BJ (cell line): ENCODE data around the gene PJA1. TPM values are rescaled to one million over a fixed set of nuclear protein-coding genes. Genes with fewer than 3 reads are reported as not detected.

Experiments used
- CTCF ChIA-PET: fragments of 350-600 bp; formaldehyde crosslinking; extraction: SDS; loops from one replicate; lab custom pipeline; 2021; ENCODE audit warnings: antibody characterized with exemption, inconsistent platforms; lab: Yijun Ruan, JAX
- POLR2A ChIA-PET: fragments of 300-600 bp; sonication (Branson Sonifier 250); formaldehyde crosslinking; extraction: SDS; loops from one replicate; lab custom pipeline; 2021; ENCODE audit warnings: antibody characterized with exemption; lab: Charles Lee
- DNase-seq: peaks from one replicate; pipeline ENCODE4 v3.0.0-alpha.2; 2011; ENCODE audit warnings: low read depth
- H3K27me3 ChIP-seq: 2 replicates; pipeline ENCODE4 v1.6.0; 2011; ENCODE audit warnings: low read length; ENCODE audit not compliant: control insufficient read depth, insufficient read depth
- H3K36me3 ChIP-seq: 2 replicates; pipeline ENCODE4 v1.5.1; 2011; ENCODE audit warnings: low read length; ENCODE audit not compliant: control insufficient read depth, insufficient read depth
- H3K4me3 ChIP-seq: 2 replicates; pipeline ENCODE4 v1.5.1; 2011; ENCODE audit warnings: low read depth, mild to moderate bottlenecking, control low read depth, low read length
- polyA plus RNA-seq: library from polyadenylated mRNA; depleted of rRNA; stranded (reverse); fragments of >200 nt; gene quantifications from 2 replicates; pipeline ENCODE4 v1.2.3, GENCODE V29; 2011
- TF ChIP-seq, protein P1 (sequence below): IDR thresholded peaks from 2 replicates; pipeline ENCODE4 v1.5.1; 2011; ENCODE audit warnings: low read depth, mild to moderate bottlenecking, control low read depth, inconsistent platforms, low read length, moderate library complexity; ENCODE audit not compliant: insufficient read depth

The PJA1 gene
- polyA plus RNA-seq, 1 experiment, result 20.2 TPM

DNA sequence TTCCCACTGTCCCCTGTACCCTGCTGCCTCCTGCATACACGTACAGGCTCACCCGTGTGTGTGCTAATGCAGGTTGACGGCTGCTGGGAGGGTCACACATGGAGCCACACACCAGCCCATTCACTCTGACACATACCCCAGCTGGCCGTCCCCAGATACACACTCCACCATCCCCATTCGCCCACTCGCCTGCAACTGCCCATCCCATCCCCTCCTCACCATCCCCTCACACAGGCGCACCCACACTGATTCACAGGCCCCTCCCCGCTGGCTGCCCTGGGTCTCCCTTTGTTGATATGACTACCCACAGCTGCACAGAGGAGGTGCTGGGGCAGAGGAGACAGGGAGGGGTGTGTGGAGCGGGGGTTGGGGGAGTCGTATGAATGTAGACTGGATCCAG, 25.7 kb downstream of the PJA1 start:
- CTCF ChIA-PET, result interaction anchor here (1.4 kb wide), 1 partner anchor 83 kb away, joined by 3 read pairs; no protein-coding TSS in a partner anchor
- DNase-seq, result no peak
- TF ChIP-seq, protein P1, sequence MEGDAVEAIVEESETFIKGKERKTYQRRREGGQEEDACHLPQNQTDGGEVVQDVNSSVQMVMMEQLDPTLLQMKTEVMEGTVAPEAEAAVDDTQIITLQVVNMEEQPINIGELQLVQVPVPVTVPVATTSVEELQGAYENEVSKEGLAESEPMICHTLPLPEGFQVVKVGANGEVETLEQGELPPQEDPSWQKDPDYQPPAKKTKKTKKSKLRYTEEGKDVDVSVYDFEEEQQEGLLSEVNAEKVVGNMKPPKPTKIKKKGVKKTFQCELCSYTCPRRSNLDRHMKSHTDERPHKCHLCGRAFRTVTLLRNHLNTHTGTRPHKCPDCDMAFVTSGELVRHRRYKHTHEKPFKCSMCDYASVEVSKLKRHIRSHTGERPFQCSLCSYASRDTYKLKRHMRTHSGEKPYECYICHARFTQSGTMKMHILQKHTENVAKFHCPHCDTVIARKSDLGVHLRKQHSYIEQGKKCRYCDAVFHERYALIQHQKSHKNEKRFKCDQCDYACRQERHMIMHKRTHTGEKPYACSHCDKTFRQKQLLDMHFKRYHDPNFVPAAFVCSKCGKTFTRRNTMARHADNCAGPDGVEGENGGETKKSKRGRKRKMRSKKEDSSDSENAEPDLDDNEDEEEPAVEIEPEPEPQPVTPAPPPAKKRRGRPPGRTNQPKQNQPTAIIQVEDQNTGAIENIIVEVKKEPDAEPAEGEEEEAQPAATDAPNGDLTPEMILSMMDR, result no peak
- POLR2A ChIA-PET, result no interaction called here
- no peaks in the 10 kb centered on the region for H3K27me3 ChIP-seq
- no peaks in the 10 kb centered on the region for H3K36me3 ChIP-seq
- no peak overlapping the region for H3K4me3 ChIP-seq

DNA sequence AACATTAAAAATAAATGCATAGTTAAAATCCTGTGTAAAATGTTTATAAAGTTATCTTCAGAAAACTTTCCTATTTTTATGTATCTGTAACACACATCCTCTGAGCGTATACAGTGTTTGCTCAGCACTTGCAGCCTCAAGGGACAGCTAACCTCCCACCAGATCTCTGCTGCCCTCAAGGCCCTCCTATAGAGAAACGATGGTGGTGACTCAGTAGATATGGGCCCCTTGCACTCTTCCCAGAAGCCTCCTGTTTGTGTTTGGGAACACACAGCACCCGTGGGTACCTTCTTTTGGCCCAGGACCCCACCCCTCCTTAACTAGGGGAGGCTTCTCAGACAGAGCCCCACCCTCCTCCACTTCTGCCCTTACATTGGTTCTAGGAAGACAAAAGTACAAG, 26.7 kb downstream of the PJA1 start:
- TF ChIP-seq, protein P1, result no peak
- Histone ChIP-seq H3K36me3 (no peaks in the 10 kb centered on the region), H3K27me3 (no peaks in the 10 kb centered on the region), H3K4me3 (no peak overlapping the region)
- ChIA-PET CTCF (no interaction called here), POLR2A (interaction anchor here (2.2 kb wide), 1 partner anchor 310 kb away, joined by 7 read pairs; the partner anchor contains the start of gene EFNB1)
- no peak for DNase-seq

DNA sequence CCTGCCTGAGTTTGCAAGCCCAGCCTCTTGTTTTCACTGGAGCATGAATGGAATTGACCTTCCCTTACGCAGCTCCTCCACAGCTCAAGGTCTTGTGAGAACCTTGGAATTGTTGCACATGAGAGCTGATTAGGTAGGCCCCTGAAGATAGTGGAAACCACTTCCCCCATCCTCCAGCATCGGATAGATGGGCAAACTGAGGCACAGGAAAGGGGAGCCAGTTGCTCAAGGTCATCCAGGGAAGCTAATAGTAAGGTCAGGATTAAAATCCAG, 27.2 kb downstream of the PJA1 start:
- no peaks in the 10 kb centered on the region for H3K36me3 ChIP-seq
- H3K4me3 ChIP-seq, result no peak overlapping the region
- DNase-seq, result no peak
- ChIA-PET CTCF (interaction anchor here (1.3 kb wide), 1 partner anchor 84 kb away, joined by 6 read pairs; no protein-coding TSS in a partner anchor), POLR2A (interaction anchor here (0.7 to 2.2 kb wide), 3 partner anchors 9 to 310 kb away, joined by 4 to 7 read pairs (median 6); partner anchors contain the start of gene EFNB1)
- TF ChIP-seq, protein P1, result no peak
- no peaks in the 10 kb centered on the region for H3K27me3 ChIP-seq

DNA sequence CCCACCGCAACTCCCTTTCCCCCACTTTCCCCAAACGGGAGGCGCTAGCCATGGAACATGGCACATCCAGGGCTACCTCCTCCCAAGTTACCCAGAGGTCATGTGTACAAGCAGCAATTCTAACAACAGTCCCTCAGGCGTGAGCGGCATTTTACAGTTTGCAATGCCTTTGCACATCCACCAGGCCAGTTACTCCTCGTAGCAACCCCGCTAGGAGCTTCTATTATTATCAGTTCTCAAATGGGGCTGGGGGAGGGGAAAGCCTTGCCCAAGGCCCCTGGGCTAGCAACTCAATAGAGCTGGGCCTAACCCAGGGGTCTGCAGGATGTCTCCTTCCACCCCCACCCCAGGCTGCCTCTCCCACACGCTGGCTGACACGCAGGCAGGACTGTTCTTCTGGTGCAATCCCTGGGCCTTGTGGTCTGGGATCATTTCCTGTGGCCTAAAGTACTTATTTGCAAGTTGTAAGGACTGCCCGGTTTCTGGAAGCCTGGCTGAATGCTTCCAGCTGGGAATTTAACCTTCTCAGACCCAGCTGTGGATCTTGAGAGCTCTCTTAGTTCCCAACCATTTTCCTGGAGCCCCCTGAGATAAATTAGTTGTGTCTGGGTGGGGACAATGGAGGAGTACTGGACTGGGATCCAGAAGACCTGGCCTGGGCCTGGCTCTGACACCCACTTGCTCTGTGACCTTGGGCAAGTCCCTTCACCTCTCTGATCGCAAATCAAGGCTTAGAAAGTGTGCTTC, 27.7 kb downstream of the PJA1 start:
- ChIA-PET CTCF (interaction anchor here (1.2 to 1.3 kb wide), 2 partner anchors 84 to 310 kb away, joined by 3 to 6 read pairs; no protein-coding TSS in a partner anchor), POLR2A (interaction anchor here (0.7 to 2.2 kb wide), 3 partner anchors 9 to 309 kb away, joined by 4 to 7 read pairs (median 6); partner anchors contain the start of gene EFNB1)
- no peaks in the 10 kb centered on the region for H3K27me3 ChIP-seq
- DNase-seq, result no peak
- no peaks in the 10 kb centered on the region for H3K36me3 ChIP-seq
- no peak overlapping the region for H3K4me3 ChIP-seq
- TF ChIP-seq, protein P1, result 0 out of 2 replicates have a peak, but pooled peaks have one; percentile 4

DNA sequence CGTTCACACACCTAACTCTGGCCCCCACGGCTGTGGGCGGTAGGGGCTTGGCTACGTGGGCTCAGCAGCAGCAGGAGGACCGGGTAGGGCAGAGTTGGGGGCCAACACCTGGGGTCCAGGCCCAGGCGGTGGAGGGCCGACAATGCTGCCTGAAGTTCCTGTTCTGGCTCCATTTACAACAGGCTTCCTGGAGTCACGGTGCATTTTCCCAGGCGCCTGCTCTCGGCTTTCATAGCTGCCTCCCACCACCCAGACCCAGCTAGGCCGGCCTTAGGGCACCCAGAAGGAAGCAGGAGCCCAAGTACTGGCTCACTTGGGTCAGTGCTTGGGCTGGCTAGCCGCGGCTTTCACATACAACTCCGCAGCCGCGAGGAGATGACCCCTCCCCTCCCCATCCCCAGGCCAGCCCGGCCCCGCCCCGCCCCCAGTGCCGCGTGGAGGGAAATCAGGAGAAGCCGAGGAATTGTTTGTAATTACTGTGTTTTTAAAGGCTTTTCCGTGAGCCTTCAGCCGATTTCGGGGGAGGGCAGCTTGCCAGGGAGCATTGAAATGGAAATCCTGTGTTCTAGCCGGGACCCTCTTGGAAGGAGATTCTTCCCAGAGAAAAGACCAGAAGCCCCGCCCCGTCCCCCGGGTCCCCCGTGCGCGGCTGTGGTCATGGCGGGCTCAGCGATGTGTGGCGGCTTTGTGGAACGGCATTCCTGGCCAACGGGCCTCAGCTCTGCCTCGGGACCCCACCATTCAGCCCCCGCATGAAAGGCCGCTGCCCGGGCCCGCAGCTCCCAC, 28.5 kb downstream of the PJA1 start:
- no peak for DNase-seq
- Histone ChIP-seq H3K36me3 (no peaks in the 10 kb centered on the region), H3K27me3 (no peaks in the 10 kb centered on the region), H3K4me3 (no peak overlapping the region)
- ChIA-PET CTCF (interaction anchor here (1.2 to 1.3 kb wide), 2 partner anchors 85 to 309 kb away, joined by 3 to 6 read pairs; no protein-coding TSS in a partner anchor), POLR2A (interaction anchor here (1.5 to 2.2 kb wide), 2 partner anchors 8 to 308 kb away, joined by 4 to 7 read pairs; partner anchors contain the start of gene EFNB1)
- TF ChIP-seq, protein P1, result no peak
